Ascending aorta (tissue), 2 donors: ENCODE measurements around the gene MET. TPM values are rescaled to one million over a fixed set of nuclear protein-coding genes. Genes with fewer than 3 reads are reported as not detected.
"Not testable (repeated sequence)": the region's sequence is repeated elsewhere in the genome, so short reads cannot be mapped to it uniquely, and the experiment has no call there.

ENCODE experiments used
- DNase-seq, 2 donors: peaks; one replicate each; pipeline ENCODE4 v3.0.0-alpha.2; 2019; ENCODE audit warnings: low spot score in 2 of 2
- H3K27ac ChIP-seq, 2 donors: fragments of 200-600 bp; sonication (generic); one replicate each; pipeline ENCODE4 v1.5.1; 2016 to 2017; ENCODE audit warnings: mild to moderate bottlenecking in 1 of 2
- H3K27me3 ChIP-seq: fragments of 200-600 bp; sonication (generic); one replicate; pipeline ENCODE4 v1.5.1; 2017
- H3K36me3 ChIP-seq, 2 donors: fragments of 200-600 bp; sonication (generic); one replicate each; pipeline ENCODE4 v1.5.1; 2016
- H3K4me1 ChIP-seq, 2 donors: fragments of 200-600 bp; sonication (generic); one replicate each; pipeline ENCODE4 v1.5.1; 2016 to 2017; ENCODE audit warnings: mild to moderate bottlenecking in 1 of 2
- H3K4me3 ChIP-seq, 2 donors: fragments of 200-600 bp; sonication (generic); one replicate each; pipeline ENCODE4 v1.5.1; 2016 to 2017; ENCODE audit warnings: mild to moderate bottlenecking in 1 of 2
- H3K9me3 ChIP-seq, 2 donors: fragments of 200-600 bp; sonication (generic); one replicate each; pipeline ENCODE4 v1.5.1; 2016
- intact Hi-C: fragments of 100-400 bp; cut with DNase I; formaldehyde crosslinking; loops from one replicate; pipeline ENCODE4 v1.15.1; 2023
- total RNA-seq: library from RNA; depleted of rRNA; stranded (reverse); fragments of >200 nt; gene quantifications from one replicate; pipeline ENCODE4 v1.1.0, GENCODE V29; 2016
- TF ChIP-seq, protein P1 (sequence below), 3 experiments: fragments of 200-600 bp in 2 of 3; fragments of 450-650 bp in 1 of 3; sonication (generic) in 2 of 3; IDR thresholded peaks; one replicate each; pipeline ENCODE4 v1.5.1; 2016 to 2019; ENCODE audit warnings: antibody characterized with exemption in 3 of 3, mild to moderate bottlenecking in 1 of 3, moderate library complexity in 1 of 3

MET gene
- total RNA-seq, 1 donor from 2014 or later, result 29.5 TPM

DNA sequence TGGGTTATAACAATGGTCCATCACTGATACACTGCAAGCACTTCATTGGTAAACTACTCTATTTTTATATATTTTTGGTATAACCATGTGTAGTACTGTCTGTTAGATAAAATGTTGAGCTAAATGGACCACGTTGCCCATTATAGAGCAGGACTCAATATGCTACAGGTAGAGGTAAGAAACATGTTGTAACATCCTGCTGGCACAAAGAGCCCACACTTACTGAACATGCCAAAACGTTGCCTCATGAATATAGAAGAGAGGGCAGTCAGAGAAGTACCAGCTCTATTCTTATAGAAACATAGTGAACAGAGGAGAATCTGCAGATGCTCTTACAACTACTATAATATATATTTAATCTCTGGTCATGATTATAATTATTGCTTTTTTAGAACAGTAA is 18.4 kb upstream of the MET start:
- no peaks in the 10 kb centered on the region for H3K27me3 ChIP-seq
- no peak overlapping the region for H3K27ac ChIP-seq
- intact Hi-C loops, result no loop called here
- no peak for DNase-seq
- TF ChIP-seq, protein P1, sequence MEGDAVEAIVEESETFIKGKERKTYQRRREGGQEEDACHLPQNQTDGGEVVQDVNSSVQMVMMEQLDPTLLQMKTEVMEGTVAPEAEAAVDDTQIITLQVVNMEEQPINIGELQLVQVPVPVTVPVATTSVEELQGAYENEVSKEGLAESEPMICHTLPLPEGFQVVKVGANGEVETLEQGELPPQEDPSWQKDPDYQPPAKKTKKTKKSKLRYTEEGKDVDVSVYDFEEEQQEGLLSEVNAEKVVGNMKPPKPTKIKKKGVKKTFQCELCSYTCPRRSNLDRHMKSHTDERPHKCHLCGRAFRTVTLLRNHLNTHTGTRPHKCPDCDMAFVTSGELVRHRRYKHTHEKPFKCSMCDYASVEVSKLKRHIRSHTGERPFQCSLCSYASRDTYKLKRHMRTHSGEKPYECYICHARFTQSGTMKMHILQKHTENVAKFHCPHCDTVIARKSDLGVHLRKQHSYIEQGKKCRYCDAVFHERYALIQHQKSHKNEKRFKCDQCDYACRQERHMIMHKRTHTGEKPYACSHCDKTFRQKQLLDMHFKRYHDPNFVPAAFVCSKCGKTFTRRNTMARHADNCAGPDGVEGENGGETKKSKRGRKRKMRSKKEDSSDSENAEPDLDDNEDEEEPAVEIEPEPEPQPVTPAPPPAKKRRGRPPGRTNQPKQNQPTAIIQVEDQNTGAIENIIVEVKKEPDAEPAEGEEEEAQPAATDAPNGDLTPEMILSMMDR (IDR thresholded peaks at IDR 0.05), result no peak
- no peaks in the 10 kb centered on the region for H3K4me1 ChIP-seq
- H3K36me3 ChIP-seq, result no peaks in the 10 kb centered on the region
- H3K9me3 ChIP-seq, result no peaks in the 10 kb centered on the region
- no peak overlapping the region for H3K4me3 ChIP-seq

DNA sequence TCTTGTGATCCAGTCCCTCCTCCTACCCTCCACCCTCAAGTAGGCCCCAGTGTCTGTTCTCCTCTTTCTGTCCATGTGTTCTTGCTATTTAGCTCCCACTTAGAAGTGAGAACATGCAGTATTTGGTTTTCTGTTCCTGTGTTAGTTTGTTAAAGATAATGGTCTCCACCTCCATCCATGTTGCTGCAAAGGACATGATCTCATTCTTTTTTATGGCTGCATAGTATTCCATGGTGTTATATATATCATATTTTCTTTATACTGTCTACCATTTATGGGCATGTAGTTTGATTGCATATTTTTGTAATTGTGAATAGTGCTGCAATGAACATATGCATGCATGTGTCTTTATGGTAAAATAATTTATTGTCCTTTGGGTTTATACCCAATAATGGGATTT is 12.7 kb upstream of the MET start:
- intact Hi-C loops, H3K27ac ChIP-seq, H3K27me3 ChIP-seq, H3K4me1 ChIP-seq, H3K36me3 ChIP-seq, H3K9me3 ChIP-seq, H3K4me3 ChIP-seq, DNase-seq: not testable (repeated sequence)

- Histone ChIP-seq H3K27ac (no peak overlapping the region), H3K4me1 (no peaks in the 10 kb centered on the region), H3K4me3 (no peak overlapping the region), H3K9me3 (no peaks in the 10 kb centered on the region), H3K36me3 (no peaks in the 10 kb centered on the region), H3K27me3 (no peaks in the 10 kb centered on the region)
- TF ChIP-seq, protein P1 (IDR thresholded peaks at IDR 0.05), result no peak
- DNase-seq, result no peak
- intact Hi-C loops, result no loop called here
These were observed 10.1 kb upstream of the MET start for GRCh38 chr7:116661865-116662264.

GRCh38 chr7:116663744-116664143 is 8.3 kb upstream of the MET start:
- H3K9me3 ChIP-seq, result no peaks in the 10 kb centered on the region
- TF ChIP-seq, protein P1 (IDR thresholded peaks at IDR 0.05), result no peak
- H3K36me3 ChIP-seq, result no peaks in the 10 kb centered on the region
- H3K27me3 ChIP-seq, result no peaks in the 10 kb centered on the region
- intact Hi-C loops, result no loop called here
- DNase-seq, result no peak
- H3K4me1 ChIP-seq, result no peaks in the 10 kb centered on the region
- no peak overlapping the region for H3K4me3 ChIP-seq
- H3K27ac ChIP-seq, result no peak overlapping the region

- Histone ChIP-seq H3K4me1 (no peaks in the 10 kb centered on the region), H3K4me3 (no peak overlapping the region), H3K27me3 (no peaks in the 10 kb centered on the region), H3K36me3 (no peaks in the 10 kb centered on the region), H3K27ac (no peak overlapping the region), H3K9me3 (no peaks in the 10 kb centered on the region)
- DNase-seq, result no peak
- TF ChIP-seq, protein P1 (IDR thresholded peaks at IDR 0.05), result no peak
- intact Hi-C loops, result no loop called here
These were observed 6.5 kb upstream of the MET start for GRCh38 chr7:116665332-116665996.

- H3K4me1 ChIP-seq, result peaks cover 0 to 3% of the 10 kb centered on the region in 2 donors
- H3K27ac ChIP-seq, result no peak overlapping the region
- H3K9me3 ChIP-seq, result no peaks in the 10 kb centered on the region
- intact Hi-C loops, result loop anchor here (5.0 kb wide), 1 partner anchor 77 kb away; no protein-coding TSS in a partner anchor
- no peak overlapping the region for H3K4me3 ChIP-seq
- no peaks in the 10 kb centered on the region for H3K36me3 ChIP-seq
- no peaks in the 10 kb centered on the region for H3K27me3 ChIP-seq
- TF ChIP-seq, protein P1 (IDR thresholded peaks at IDR 0.05), result no peak
- no peak for DNase-seq
These were observed 2.2 kb upstream of the MET start for GRCh38 chr7:116669769-116670168.
